HG03139 (cell line): ENCODE results near the gene MFNG.

Source experiments
- ATAC-seq: cut with Tn5 transposase; IDR thresholded peaks from one replicate; pipeline ENCODE4 v1.9.1; 2021; ENCODE audit not compliant: unreplicated experiment

Gene MFNG

DNA sequence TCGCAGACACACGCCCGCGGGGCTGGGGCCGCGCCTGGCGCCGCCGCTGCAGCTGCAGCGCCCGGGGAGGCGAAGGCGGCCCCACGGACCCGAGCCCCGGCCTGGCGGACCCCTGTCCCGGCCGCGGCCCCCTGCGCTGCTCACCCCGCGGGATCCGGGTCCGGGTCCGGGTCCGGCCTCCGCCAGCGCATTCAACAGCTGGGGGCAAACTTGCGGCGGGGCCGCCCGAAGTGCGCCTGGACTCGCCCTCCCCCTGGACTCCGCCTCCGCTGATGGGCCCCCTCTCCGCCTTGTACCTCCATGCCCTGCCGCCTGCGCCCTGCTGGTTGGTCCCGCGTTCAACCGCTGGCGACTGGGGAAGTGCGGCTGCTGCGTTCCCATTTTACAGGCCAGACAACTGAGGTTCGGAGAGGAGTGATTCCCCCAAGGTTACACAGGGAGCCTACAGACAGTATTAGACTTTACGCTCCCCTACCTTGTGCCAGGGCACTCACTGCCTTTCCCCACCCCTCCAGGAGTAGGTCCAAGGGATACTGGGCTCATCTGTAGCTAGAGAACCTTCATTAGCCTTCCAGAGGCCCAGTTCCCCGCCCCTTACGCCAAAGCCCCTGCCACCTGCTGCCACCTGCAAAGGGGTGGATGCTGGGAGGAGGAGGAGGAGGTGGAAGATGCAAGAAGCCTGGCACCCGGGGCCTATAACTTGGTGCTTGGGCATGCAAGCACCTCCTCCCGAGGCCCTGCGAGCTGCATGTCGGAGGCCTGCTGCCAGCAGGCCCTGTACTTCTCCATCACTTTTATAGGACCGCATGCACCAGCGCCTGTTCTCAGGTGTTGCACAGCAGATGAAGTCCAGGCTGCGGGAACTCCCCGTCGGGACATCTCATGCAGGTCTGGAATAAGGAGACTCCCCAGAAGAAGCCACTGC, 58.2 kb downstream of the MFNG start:
- no peak for ATAC-seq

DNA sequence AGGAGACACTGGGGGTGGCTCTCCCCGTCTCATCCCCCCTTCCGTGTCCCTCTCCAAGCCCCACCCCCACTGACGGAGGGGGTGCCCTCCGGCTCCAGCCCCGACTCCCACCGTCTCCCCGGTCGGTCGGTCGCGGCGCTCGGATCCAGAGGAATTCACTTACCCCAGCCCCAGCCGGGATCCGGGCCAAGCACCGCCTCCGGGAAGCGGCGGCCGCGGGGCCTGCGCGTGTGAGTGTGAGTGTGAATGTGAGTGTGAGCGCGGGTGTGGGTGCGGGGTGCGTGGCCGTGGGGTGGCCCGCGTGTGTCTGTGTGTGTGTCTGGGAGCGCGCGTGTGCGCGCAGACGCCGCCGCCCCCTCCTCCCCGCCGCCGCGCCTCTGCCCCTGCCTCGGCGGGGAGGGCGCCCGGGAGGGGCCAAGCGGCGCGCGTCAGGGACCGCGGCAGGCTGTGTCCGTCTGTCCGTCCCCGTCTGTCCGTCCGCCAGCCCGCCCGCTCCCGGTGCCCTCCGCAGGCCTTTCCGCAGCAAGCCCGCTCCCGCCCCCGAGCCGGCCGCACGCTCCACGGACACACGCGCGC, 59.0 kb downstream of the MFNG start, which contains the start of gene ELFN2:
Gene ELFN2, minus strand, starts transcription at position 345 of the 576 bp plus-strand sequence. CDS start 51,945 bp downstream, outside the sequence.
- no peak for ATAC-seq

DNA sequence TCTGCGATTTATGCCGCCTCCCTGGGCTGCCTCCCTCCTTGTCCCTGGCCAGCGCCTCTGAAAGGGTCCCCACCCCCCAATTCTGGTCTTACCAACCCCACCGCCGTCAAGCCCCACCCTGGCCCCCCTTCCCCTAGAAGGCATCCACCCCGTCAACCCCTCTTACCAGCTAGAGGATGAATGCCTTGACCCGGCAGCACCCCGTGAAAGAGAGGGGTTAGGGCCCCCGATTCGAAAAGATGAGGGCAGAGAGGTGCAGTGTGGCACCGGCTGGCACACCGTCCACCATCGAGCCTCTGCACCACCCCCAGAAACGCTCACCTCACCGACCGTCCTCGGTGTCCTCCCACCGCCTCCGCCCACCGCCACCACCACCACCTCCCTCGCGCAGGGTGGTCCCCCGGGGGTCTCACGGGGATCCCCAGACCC, 59.5 kb downstream of the MFNG start:
- ATAC-seq = no peak

DNA sequence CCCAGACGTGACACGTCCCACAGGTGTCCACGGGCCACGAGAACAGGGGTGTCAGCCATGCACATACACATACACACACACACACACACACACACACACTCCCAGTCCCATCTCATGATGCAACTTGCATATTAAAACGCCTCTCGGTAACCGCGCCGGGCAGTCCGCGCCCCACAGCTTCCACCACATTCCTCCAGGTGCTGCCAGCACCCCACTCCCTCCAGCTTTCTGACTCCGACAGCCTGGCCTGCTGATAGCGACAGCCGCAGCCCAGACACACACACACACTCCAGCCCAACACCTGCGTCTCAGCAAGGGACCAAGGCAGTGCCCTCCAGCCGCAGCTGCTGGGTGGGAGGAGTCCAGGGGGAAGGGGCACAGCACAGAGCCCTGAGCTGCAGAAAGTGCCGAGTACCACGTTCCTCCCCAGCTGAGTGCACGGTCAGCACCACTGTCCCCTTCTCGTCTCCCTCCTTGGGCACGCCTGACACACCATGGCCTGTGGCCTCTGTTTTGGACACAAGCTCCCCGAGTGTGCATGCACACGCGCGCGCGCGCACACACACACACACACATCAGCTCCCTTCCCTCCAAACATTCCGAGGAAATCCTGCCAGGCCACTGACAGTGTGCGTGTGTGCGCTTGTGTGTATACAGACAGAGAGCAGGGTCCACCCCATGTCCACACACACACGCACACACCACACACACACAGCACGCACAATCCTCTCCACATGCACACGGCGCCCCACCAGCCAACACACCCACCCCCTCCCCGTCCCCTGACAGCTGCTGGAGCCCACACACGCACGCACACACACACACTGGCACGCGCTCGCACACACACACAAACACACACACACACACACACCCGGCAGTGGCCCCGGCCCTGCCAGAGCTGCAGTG, 60.1 kb downstream of the MFNG start:
- no peak for ATAC-seq

DNA sequence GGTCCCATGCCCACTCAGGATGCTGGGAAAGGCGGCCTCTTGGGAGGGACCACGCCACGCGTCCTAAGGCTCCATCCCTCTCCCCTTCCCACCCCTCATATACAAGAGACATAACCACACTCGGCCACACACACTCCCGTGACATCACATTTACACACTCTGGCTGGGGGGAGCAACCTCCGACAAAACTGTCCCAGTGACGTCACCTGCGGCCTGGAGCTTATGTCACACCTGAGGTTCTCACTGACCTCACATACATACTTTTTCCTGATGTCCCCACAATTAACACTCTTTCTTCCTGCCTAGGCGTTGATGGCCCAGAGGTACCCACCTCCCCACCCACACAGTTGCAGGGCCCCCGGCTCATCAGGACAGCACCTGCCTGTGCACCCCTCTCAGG, 60.8 kb downstream of the MFNG start:
- no peak for ATAC-seq

DNA sequence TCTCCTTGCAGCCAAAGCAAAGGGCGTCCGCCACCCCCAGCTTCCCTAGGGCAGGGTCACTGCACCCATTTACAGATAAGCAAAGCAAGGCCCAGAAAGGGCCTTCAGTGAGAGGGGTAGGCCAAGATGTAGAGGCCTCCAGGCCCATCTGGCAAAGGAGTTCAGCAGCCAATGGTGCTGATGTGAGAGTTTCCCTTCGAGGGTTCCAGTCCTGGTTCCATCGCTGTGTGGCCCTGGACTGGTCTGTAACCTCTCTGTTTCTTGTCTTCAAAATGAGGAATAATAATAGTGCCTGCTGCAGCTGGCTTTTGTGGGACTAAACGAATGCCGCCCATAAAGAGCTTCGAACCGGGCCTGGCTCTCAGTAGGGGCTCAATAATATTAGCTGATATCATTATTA, 62.9 kb downstream of the MFNG start:
- ATAC-seq = no peak

DNA sequence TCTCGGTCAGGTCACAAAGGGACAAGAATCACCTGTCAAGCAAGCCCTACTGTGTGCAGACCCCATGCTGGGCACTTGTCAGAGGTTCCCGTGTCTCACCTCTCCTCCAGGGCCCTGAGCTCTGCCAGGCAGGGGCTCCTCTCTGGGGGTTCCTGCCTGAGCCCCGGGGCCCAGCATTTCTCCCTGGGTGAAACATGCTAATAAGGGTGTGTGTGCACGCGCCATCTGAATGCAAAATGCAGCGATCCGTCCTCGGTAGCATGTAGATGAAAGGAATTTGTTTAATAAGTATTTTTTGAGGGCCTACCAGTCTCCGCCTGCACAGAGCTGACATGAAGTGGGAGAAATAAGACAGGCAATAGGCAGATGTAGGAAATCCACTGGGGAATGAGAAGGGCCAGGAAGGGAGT, 64.7 kb downstream of the MFNG start:
- ATAC-seq = no peak

DNA sequence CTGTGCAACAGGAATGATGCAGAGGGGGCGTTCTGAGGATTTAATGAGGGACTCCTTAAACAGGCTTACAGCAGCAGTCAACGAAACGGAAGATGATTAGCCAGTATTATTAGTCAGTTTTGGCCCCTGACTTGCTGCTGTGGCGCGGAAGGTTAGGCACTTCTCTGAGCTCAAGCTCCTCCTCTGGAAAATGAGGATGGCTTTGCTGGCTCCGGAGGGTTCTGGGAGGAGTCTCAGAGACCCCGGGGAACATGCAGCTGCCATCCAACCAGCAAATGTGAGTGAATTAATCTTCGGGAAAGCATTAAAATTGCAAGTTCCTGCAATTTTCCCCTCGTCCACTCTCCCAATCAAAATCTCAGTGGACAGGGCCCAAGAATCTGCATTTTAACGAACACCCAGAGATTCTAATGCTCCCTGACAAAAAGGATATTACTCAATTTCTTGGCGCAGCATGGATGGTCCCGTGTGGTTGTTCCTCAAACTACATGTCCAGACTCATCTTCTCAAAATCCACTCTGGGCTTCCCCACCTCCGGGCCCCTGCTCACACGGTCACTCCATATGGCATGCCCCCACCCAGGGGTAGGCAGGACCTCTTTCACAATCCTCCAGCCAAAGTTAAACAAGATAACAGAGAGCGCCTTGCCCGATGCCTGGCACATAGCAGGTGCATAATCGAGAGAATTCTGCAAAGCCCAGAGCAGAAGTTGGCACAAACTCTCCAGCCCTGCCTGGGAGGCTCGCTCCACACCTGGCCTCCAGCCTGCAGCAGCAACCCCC, 65.3 kb downstream of the MFNG start:
- no peak for ATAC-seq

DNA sequence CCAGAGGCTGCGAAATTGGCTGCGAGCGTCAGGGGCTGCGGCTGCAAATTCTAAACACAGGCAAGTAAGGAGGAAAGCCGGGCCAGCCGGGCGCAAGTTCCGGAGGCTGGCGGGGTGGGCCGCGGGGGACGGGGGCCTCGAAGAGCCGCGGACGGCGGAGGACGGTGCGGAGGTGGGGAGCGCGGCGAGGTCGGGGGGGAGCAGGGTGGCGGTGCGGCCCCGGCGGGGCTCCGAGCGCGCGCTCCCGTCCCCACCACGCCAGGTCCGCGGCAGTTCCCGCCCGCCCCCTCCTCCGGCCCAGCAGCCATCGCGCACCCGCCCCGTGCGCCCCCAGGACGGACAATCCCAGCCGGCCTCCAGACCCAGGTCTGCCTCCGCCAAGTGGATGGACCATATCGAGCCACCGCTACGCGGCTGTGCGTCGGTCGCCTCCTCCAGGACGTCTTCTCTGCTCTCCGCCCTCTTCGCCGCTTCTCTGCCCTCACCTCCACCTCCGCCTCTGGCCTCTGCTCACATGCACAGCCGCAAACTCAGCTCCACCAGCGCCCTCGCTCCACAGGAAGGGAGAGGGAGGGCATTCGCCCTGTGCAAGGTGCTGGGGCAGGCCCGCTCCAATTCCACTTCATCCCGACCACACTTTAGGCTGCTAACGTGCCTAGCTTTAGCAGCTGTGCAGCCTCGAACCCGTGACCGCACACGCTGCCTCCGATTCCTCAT, 66.1 kb downstream of the MFNG start:
- no peak for ATAC-seq

DNA sequence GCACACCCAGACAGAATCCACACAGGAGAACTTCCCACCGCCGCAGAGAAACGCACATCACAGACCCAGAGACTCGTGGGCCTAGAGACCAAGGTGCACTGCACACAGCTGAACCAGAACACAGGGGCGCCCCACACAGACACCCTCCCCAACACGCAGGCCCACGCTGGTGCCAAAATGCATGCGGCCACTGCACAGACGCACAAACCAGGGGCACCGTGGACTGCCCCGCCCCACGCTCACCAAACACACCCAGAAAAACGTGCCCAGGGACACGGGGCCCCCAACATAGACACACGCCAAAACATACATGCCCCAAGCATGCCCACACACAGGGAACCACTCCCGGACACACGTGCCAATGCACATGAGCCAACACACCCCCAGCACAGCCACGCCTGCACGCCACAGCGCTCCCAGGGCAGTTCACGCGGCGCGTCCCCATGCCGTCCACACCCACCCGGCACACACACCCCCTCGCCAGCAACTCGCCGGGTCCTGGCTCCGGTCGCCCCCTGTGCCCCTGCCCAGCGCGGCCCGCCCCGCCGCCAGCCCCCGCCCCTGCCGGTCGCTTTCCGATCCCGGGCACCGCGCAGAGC, 66.7 kb downstream of the MFNG start:
- no peak for ATAC-seq
